Keratinocyte (primary cell): Measurements from ENCODE around the gene TOR1AIP1. TPM values are rescaled to one million over a fixed set of nuclear protein-coding genes. Genes with fewer than 3 reads are reported as not detected.

Experiments used
- DNase-seq: peaks from one replicate; pipeline ENCODE4 v3.0.0-alpha.2; 2011; ENCODE audit warnings: low read depth, missing footprints, low spot score
- FAIRE-seq: peaks from 2 replicates; lab custom pipeline; 2011; peaks lifted over from hg19 to GRCh38; lab: Jason Lieb, UNC
- H2AFZ ChIP-seq: 2 replicates; pipeline ENCODE4 v1.6.0; 2012; ENCODE audit warnings: low read length, control low read depth, inconsistent platforms; ENCODE audit not compliant: control insufficient read depth
- H3K27ac ChIP-seq: 2 replicates; pipeline ENCODE4 v1.5.1; 2011; ENCODE audit warnings: low read length; ENCODE audit not compliant: control insufficient read depth, insufficient read depth
- H3K27me3 ChIP-seq: 3 replicates; pipeline ENCODE4 v1.6.0; 2011; ENCODE audit warnings: low read length; ENCODE audit not compliant: control insufficient read depth, insufficient read depth; ENCODE audit errors: extremely low read depth
- H3K36me3 ChIP-seq, 2 experiments: 2 replicates in 1 of 2; 3 replicates in 1 of 2; pipeline ENCODE4 v1.5.1; 2011; ENCODE audit warnings: low read length in 2 of 2, mild to moderate bottlenecking in 1 of 2; ENCODE audit not compliant: control insufficient read depth in 2 of 2, insufficient read depth in 2 of 2; ENCODE audit errors: extremely low read depth in 1 of 2
- H3K4me1 ChIP-seq: 3 replicates; pipeline ENCODE4 v1.5.1; 2011; ENCODE audit warnings: low read length; ENCODE audit not compliant: control insufficient read depth, insufficient read depth; ENCODE audit errors: extremely low read depth
- H3K4me2 ChIP-seq: 3 replicates; pipeline ENCODE4 v1.6.0; 2011; ENCODE audit warnings: low read depth, low read length; ENCODE audit not compliant: control insufficient read depth, insufficient read depth; ENCODE audit errors: extremely low read depth
- H3K4me3 ChIP-seq, 3 experiments: fragments of 200-600 bp in 1 of 3; sonication (generic) in 1 of 3; 2 replicates in 2 of 3; 3 replicates in 1 of 3; pipeline ENCODE4 v1.5.1; 2011 to 2016; ENCODE audit warnings: low read length in 3 of 3, mild to moderate bottlenecking in 3 of 3, control low read depth in 2 of 3, inconsistent platforms in 1 of 3, low read depth in 1 of 3, mixed read lengths in 1 of 3, mixed run types in 1 of 3, moderate library complexity in 1 of 3; ENCODE audit not compliant: control insufficient read depth in 2 of 3, insufficient read depth in 2 of 3; ENCODE audit errors: extremely low read depth in 1 of 3
- H3K79me2 ChIP-seq: 2 replicates; pipeline ENCODE4 v1.6.0; 2012; ENCODE audit warnings: low read length; ENCODE audit not compliant: control insufficient read depth, insufficient read depth
- H3K9ac ChIP-seq: 3 replicates; pipeline ENCODE4 v1.6.0; 2011; ENCODE audit warnings: low read length; ENCODE audit not compliant: control insufficient read depth, insufficient read depth; ENCODE audit errors: extremely low read depth
- H3K9me1 ChIP-seq: 3 replicates; pipeline ENCODE4 v1.6.0; 2011; ENCODE audit warnings: low read length; ENCODE audit not compliant: control insufficient read depth, insufficient read depth; ENCODE audit errors: extremely low read depth
- H3K9me3 ChIP-seq: 2 replicates; pipeline ENCODE4 v1.5.1; 2012; ENCODE audit warnings: low read depth, low read length; ENCODE audit not compliant: control insufficient read depth
- H4K20me1 ChIP-seq: 3 replicates; pipeline ENCODE4 v1.6.0; 2011; ENCODE audit warnings: low read length; ENCODE audit not compliant: control insufficient read depth, insufficient read depth; ENCODE audit errors: extremely low read depth
- CTCF ChIP-seq, 3 experiments: IDR thresholded peaks in 1 of 3; conservative IDR thresholded peaks in 1 of 3; optimal IDR thresholded peaks in 1 of 3; 2 replicates in 2 of 3; 3 replicates in 1 of 3; pipeline versions ENCODE3 to v1.5.1; 2011; ENCODE audit warnings: low read length in 3 of 3, mild to moderate bottlenecking in 3 of 3, moderate library complexity in 2 of 3, control low read depth in 1 of 3, inconsistent platforms in 1 of 3; ENCODE audit not compliant: insufficient read depth in 2 of 3; ENCODE audit errors: extremely low read depth in 1 of 3
- EZH2 ChIP-seq: IDR thresholded peaks from one replicate; pipeline ENCODE4 v1.6.1; 2012; ENCODE audit warnings: inconsistent platforms, mild to moderate bottlenecking, low read length, moderate library complexity
- dilution Hi-C: fragments of 300-500 bp; cut with MboI; formaldehyde crosslinking; loops from one replicate; pipeline ENCODE4 v1.7.0; 2020; ENCODE audit warnings: low sequenced_read_pairs; ENCODE audit not compliant: extremely low pct_ligation_motif_present
- polyA plus RNA-seq, 5 experiments: library from polyadenylated mRNA; depleted of rRNA in 3 of 5; stranded (reverse) in 3 of 5; stranded (forward) in 1 of 5; unstranded in 1 of 5; fragments of >200 nt; gene quantifications; 1 replicate in 1 of 5; 2 replicates in 3 of 5; 3 replicates in 1 of 5; pipeline versions ENCODE4 v1.2.1 to v1.2.3, GENCODE V29; 2011 to 2012; ENCODE audit warnings: missing spikeins in 2 of 5, low read depth in 1 of 5, low replicate concordance in 1 of 5

The TOR1AIP1 gene
- polyA plus RNA-seq, 1 donor (not counting 4 experiments of a cell fraction or from before 2014, with no cell fraction given), result 50.0 TPM

DNA sequence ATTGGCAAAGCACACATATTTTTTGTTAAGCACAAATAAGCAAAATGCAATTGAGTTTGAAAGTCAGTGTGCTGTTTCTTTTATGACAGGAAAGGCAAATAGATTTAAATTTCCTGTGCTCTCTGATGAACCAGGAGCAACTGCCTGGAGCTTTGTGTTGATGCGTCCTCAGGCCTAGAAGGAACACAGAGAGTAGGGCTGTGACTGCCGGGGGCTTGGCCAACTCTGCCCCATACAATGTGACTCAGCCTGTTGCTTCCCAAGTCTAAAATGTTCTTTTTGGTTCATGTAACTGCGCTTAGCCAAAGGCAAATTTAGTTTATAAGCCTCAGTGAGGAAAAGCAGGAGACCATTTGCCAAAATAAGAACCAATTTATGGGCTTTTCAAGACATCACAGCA lies 42.0 kb upstream of the TOR1AIP1 start:
- Histone ChIP-seq H3K9me1 (no peaks in the 10 kb centered on the region), H3K27me3 (no peaks in the 10 kb centered on the region), H3K27ac (no peak overlapping the region), H3K9ac (no peak overlapping the region), H3K36me3 (peaks cover 3% of the 10 kb centered on the region in 2 experiments), H3K9me3 (no peaks in the 10 kb centered on the region), H3K4me3 (no peak overlapping the region), H2AFZ (no peak overlapping the region), H3K4me2 (no peak overlapping the region), H3K4me1 (no peaks in the 10 kb centered on the region), H4K20me1 (no peaks in the 10 kb centered on the region), H3K79me2 (no peaks in the 10 kb centered on the region)
- dilution Hi-C loops, result no loop called here
- TF ChIP-seq EZH2, result no peak
- no peak for TF ChIP-seq CTCF (optimal IDR thresholded peaks at IDR 0.05 in 1 of 3, IDR thresholded peaks at IDR 0.05 in 1 of 3, conservative IDR thresholded peaks at IDR 0.05 in 1 of 3; ENCODE audit: extremely low read depth in 1 of 3, insufficient read depth in 2 of 3, low read length in 3 of 3)
- DNase-seq (no peak), FAIRE-seq (no peak)

GRCh38 chr1:179848233-179848632 lies 33.9 kb upstream of the TOR1AIP1 start:
- DNase-seq (no peak), FAIRE-seq (no peak)
- H3K79me2 ChIP-seq, result no peaks in the 10 kb centered on the region
- H2AFZ ChIP-seq, result no peak overlapping the region
- H3K4me3 ChIP-seq, result no peak overlapping the region
- H3K36me3 ChIP-seq, result peaks cover 16 to 18% of the 10 kb centered on the region in 2 experiments
- dilution Hi-C loops, result no loop called here
- H3K4me2 ChIP-seq, result no peak overlapping the region
- no peaks in the 10 kb centered on the region for H3K9me3 ChIP-seq
- no peaks in the 10 kb centered on the region for H4K20me1 ChIP-seq
- no peaks in the 10 kb centered on the region for H3K4me1 ChIP-seq
- TF ChIP-seq CTCF (optimal IDR thresholded peaks at IDR 0.05 in 1 of 3, IDR thresholded peaks at IDR 0.05 in 1 of 3, conservative IDR thresholded peaks at IDR 0.05 in 1 of 3; ENCODE audit: extremely low read depth in 1 of 3, insufficient read depth in 2 of 3, low read length in 3 of 3) (no peak), EZH2 (no peak)
- no peak overlapping the region for H3K27ac ChIP-seq
- H3K9ac ChIP-seq, result no peak overlapping the region
- H3K9me1 ChIP-seq, result no peaks in the 10 kb centered on the region
- no peaks in the 10 kb centered on the region for H3K27me3 ChIP-seq
